Nephron progenitor cell (in vitro differentiated cells): ENCODE results near the gene GNB1L.

Source experiments
- DNase-seq: peaks from one replicate; pipeline ENCODE4 v3.0.0; 2021
- H3K27ac Mint-ChIP-seq: 2 replicates; pipeline ENCODE4 v1.8.0; 2021; ENCODE audit warnings: mild to moderate bottlenecking, moderate library complexity, mixed read lengths
- H3K27me3 Mint-ChIP-seq: 2 replicates; pipeline ENCODE4 v1.8.0; 2021; ENCODE audit warnings: mild to moderate bottlenecking, low read depth, mixed read lengths; ENCODE audit not compliant: poor library complexity
- H3K36me3 Mint-ChIP-seq: 2 replicates; pipeline ENCODE4 v1.8.0; 2021; ENCODE audit warnings: low read depth, mixed read lengths
- H3K4me1 Mint-ChIP-seq: 2 replicates; pipeline ENCODE4 v1.8.0; 2021; ENCODE audit warnings: mixed read lengths
- H3K4me3 Mint-ChIP-seq: 2 replicates; pipeline ENCODE4 v1.8.0; 2021; ENCODE audit warnings: mild to moderate bottlenecking, moderate library complexity, mixed read lengths
- H3K9me3 Mint-ChIP-seq: 2 replicates; pipeline ENCODE4 v1.8.0; 2021; ENCODE audit warnings: mild to moderate bottlenecking, moderate library complexity, mixed read lengths
- CTCF ChIP-seq: fragments of 200-600 bp; sonication (generic); IDR thresholded peaks from 2 replicates; pipeline ENCODE4 v1.5.0; 2021; ENCODE audit warnings: antibody characterized with exemption

GNB1L gene

DNA sequence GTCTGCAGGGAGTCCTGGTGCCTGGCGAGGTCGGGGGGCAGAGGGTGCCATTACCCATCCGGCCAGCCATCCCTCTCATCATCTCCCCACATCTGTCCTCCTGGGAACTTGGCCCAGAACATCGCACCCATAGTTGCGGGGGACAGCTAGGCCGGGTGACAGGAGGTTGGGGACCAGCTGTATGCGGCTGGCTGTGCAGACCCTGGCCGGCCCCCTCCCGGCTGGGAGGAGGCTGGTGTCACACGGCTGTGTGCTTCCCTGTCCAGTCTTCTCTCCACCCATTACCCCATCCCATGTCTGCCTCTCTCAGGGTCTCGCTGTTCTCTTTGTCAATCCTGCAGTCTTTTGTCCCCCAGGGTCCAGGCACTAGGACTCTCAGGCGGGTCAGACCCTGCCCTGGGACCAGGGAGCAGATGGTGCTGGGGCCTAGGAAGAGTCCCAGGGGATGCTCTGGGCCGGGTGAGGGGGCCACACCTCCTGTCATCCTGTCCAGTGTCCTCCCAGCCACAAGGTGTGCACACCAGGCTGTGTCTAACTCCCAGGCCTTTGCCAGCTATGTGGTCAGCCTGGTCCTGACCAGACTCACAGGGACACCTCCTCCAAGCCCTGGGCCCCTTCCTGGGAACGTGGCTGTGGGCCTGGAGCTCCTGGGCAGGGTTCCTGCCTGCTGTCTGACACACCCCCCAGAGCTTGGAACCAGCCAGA lies 100.5 kb downstream of the GNB1L start:
- Mint-ChIP-seq H3K27me3 (peaks cover 83% of the 10 kb centered on the region), H3K4me3 (no peak overlapping the region), H3K9me3 (no peaks in the 10 kb centered on the region), H3K4me1 (peaks cover 43% of the 10 kb centered on the region), H3K27ac (no peak overlapping the region), H3K36me3 (no peaks in the 10 kb centered on the region)
- no peak for TF ChIP-seq CTCF
- DNase-seq, result no peak

GRCh38 chr22:19753090-19753842 lies 101.4 kb downstream of the GNB1L start:
- Mint-ChIP-seq H3K4me1 (peaks cover 52% of the 10 kb centered on the region), H3K9me3 (no peaks in the 10 kb centered on the region), H3K4me3 (no peak overlapping the region)

DNA sequence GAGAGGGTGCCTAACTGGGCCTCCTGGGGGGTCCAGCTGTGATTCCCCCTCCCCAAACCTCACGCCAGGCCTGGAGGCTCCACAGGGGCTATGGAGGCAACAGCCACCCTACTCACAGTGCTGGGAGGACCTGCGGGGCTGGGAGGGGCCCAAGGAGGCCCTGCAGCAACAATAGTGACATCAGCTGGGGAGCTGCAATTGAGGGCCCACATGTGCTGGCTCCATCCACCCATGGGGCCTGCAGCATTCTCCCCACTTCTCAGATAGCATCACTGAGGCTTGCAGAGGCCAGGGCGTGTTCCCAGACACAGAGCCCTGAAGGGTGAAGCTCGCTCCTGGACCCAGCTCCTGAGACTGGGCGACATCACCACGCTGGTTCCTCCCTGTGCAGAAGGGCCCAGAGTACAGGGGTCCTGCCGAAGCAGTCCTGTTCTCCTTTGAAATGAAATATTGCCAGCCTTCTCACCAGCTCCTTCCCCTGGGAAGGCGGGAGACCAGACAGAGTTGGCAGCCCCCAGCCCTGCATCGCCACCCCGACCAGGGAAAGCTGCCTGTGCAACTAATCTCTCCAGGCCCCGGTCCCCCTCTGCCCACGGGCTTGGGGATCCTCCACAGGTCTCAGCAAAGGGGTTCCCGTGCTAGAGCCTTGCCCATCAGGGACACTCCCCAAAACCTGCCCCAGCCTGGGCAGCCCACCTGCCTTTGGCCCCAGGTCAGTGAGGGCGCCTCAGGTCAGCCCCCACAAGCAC lies 103.0 kb downstream of the GNB1L start:
- no peaks in the 10 kb centered on the region for H3K36me3 Mint-ChIP-seq
- H3K9me3 Mint-ChIP-seq, result no peaks in the 10 kb centered on the region
- TF ChIP-seq CTCF, result no peak
- H3K4me3 Mint-ChIP-seq, result no peak overlapping the region
- H3K27me3 Mint-ChIP-seq, result peaks cover 73% of the 10 kb centered on the region
- no peak overlapping the region for H3K27ac Mint-ChIP-seq
- peaks cover 51% of the 10 kb centered on the region for H3K4me1 Mint-ChIP-seq
- no peak for DNase-seq

More at GRCh38 chr22:19753090-19753842, 101.4 kb downstream of the GNB1L start:
- H3K27ac Mint-ChIP-seq, result no peak overlapping the region
- DNase-seq, result no peak
- peak; percentile 10 for TF ChIP-seq CTCF
- no peaks in the 10 kb centered on the region for H3K36me3 Mint-ChIP-seq
- H3K27me3 Mint-ChIP-seq, result peaks cover 83% of the 10 kb centered on the region

DNA sequence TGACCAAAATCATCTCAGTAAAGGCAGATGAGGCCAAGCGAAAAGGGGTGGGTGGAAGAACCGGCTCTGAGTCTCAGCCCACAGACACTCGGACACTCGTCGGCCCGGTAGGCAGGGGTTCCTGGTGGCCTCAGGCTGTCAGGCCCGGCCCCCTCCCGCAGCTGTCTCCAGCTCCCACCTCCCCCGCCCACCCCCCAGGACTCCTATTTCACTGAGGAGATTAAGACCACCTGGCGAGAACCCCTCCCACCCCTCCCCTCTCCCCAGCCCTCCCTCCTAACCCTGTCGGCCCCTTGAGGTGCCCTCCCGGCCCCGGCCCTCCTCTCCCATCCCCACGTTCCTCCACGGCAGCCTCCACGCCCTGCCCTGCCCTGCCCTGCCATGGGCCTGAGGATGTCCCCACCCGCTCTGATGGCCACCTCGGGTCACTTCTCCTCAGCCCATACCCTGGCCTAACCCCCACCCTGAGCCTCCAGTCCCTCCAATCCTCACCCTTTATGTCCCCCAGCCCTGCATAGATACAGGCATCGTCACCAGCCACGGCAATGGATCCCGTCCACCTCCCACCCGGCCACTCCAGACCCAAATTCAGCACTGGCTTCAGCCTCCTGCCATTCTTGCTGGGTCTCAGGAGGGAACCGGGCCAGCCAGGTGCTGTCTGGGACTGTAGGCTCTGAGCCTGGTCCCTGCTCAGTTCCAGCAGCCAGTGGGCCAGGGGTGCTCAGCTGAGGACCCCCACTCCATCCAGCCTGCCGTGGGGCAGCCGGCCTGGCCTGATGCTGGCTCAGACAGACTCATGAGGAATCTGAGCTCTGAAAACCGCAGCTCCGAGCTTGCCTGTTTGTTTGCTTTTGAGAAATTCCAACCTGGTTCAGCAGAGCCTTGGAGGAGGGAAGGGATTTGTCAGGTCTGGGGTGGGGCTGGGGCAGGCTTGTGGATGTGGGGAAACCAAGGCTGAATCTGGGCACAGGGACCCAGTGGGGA lies 103.9 kb downstream of the GNB1L start:
- H3K4me1 Mint-ChIP-seq, result peaks cover 52% of the 10 kb centered on the region
- TF ChIP-seq CTCF, result no peak
- H3K4me3 Mint-ChIP-seq, result no peak overlapping the region
- no peaks in the 10 kb centered on the region for H3K9me3 Mint-ChIP-seq
- H3K27ac Mint-ChIP-seq, result no peak overlapping the region
- no peak for DNase-seq
- peaks cover 64% of the 10 kb centered on the region for H3K27me3 Mint-ChIP-seq
- no peaks in the 10 kb centered on the region for H3K36me3 Mint-ChIP-seq

- no peak overlapping the region for H3K4me3 Mint-ChIP-seq
- no peaks in the 10 kb centered on the region for H3K36me3 Mint-ChIP-seq
- H3K27me3 Mint-ChIP-seq, result peaks cover 57% of the 10 kb centered on the region
- H3K9me3 Mint-ChIP-seq, result no peaks in the 10 kb centered on the region
- H3K27ac Mint-ChIP-seq, result no peak overlapping the region
- TF ChIP-seq CTCF, result no peak
- H3K4me1 Mint-ChIP-seq, result peaks cover 49% of the 10 kb centered on the region
- DNase-seq, result no peak
Observed at GRCh38 chr22:19749876-19750275, 104.8 kb downstream of the GNB1L start.
